ENCODE measurements around the gene ZBTB34.

The ZBTB34 gene

GRCh38 chr9:126914458-126915280 lies 54.2 kb downstream of the ZBTB34 start, which contains the start of gene RALGPS1:
TSS of gene RALGPS1 (plus strand) at chr9:126914782. CDS start at chr9:126962290, 47,508 bp downstream.
- Histone ChIP-seq H3K27me3 (peaks cover 49% of the 10 kb centered on the region), H3K27ac (peak within 1 kb of the TSS; percentile 87), H3K9me3 (no peaks in the 10 kb centered on the region), H3K4me1 (ENCODE audit: control insufficient read depth in 1 of 2, insufficient read depth in 1 of 2, low read depth in 1 of 2, low read length in 1 of 2) (peaks cover 10 to 13% of the 10 kb centered on the region in 2 experiments), H3K4me3 (ENCODE audit: low read depth in 1 of 2, low read length in 1 of 2) (peak within 1 kb of the TSS; percentile 60 to 63), H3K36me3 (no peaks in the 10 kb centered on the region)
- peak; percentile 25 for TF ChIP-seq CTCF (IDR thresholded peaks at IDR 0.05)

GRCh38 chr9:126915281-126915816 lies 54.9 kb downstream of the ZBTB34 start:
- Histone ChIP-seq H3K36me3 (no peaks in the 10 kb centered on the region), H3K4me1 (ENCODE audit: control insufficient read depth in 1 of 2, insufficient read depth in 1 of 2, low read depth in 1 of 2, low read length in 1 of 2) (peaks cover 10 to 13% of the 10 kb centered on the region in 2 experiments), H3K4me3 (ENCODE audit: low read depth in 1 of 2, low read length in 1 of 2) (peak overlapping the region; percentile 52), H3K9me3 (no peaks in the 10 kb centered on the region), H3K27me3 (peaks cover 46% of the 10 kb centered on the region), H3K27ac (peak overlapping the region; percentile 87)
- no peak for TF ChIP-seq CTCF (IDR thresholded peaks at IDR 0.05)

GRCh38 chr9:126915846-126916543 lies 55.6 kb downstream of the ZBTB34 start:
- H3K27me3 ChIP-seq: peaks cover 46% of the 10 kb centered on the region
- TF ChIP-seq CTCF (IDR thresholded peaks at IDR 0.05): no peak
- peaks cover 10 to 13% of the 10 kb centered on the region in 2 experiments for H3K4me1 ChIP-seq (ENCODE audit: control insufficient read depth in 1 of 2, insufficient read depth in 1 of 2, low read depth in 1 of 2, low read length in 1 of 2)
- peak overlapping the region; percentile 87 for H3K27ac ChIP-seq
- H3K4me3 ChIP-seq (ENCODE audit: low read depth in 1 of 2, low read length in 1 of 2): peak overlapping the region; percentile 52
- H3K9me3 ChIP-seq: no peaks in the 10 kb centered on the region
- H3K36me3 ChIP-seq: no peaks in the 10 kb centered on the region

GRCh38 chr9:126916909-126917308 lies 56.5 kb downstream of the ZBTB34 start:
- Histone ChIP-seq H3K27ac (no peak overlapping the region), H3K9me3 (no peaks in the 10 kb centered on the region), H3K27me3 (peaks cover 36% of the 10 kb centered on the region), H3K36me3 (no peaks in the 10 kb centered on the region), H3K4me1 (ENCODE audit: control insufficient read depth in 1 of 2, insufficient read depth in 1 of 2, low read depth in 1 of 2, low read length in 1 of 2) (peaks cover 10 to 13% of the 10 kb centered on the region in 2 experiments), H3K4me3 (ENCODE audit: low read depth in 1 of 2, low read length in 1 of 2) (no peak overlapping the region)
- no peak for TF ChIP-seq CTCF (IDR thresholded peaks at IDR 0.05)

GRCh38 chr9:126919193-126919592 lies 58.8 kb downstream of the ZBTB34 start:
- no peaks in the 10 kb centered on the region for H3K36me3 ChIP-seq

More at GRCh38 chr9:126919193-126919592, 58.8 kb downstream of the ZBTB34 start:
- Histone ChIP-seq H3K27me3 (peaks cover 14% of the 10 kb centered on the region), H3K27ac (no peak overlapping the region), H3K4me1 (ENCODE audit: control insufficient read depth in 1 of 2, insufficient read depth in 1 of 2, low read depth in 1 of 2, low read length in 1 of 2) (peaks cover 6 to 9% of the 10 kb centered on the region in 2 experiments), H3K4me3 (ENCODE audit: low read depth in 1 of 2, low read length in 1 of 2) (no peak overlapping the region), H3K9me3 (no peaks in the 10 kb centered on the region)
- TF ChIP-seq CTCF (IDR thresholded peaks at IDR 0.05): no peak

All from neutrophil (primary cell).